K562 (cell line): ENCODE results near the gene TBATA. TPM values are rescaled to one million over a fixed set of nuclear protein-coding genes. Genes with fewer than 3 reads are reported as not detected.

Source experiments
- KAT7 ChIP-seq: sonication (generic); formaldehyde crosslinking; IDR thresholded peaks from 2 replicates; pipeline ENCODE4 v1.8.0; 2022; ENCODE audit warnings: missing genetic modification reagents, mild to moderate bottlenecking, borderline replicate concordance
- XRCC3 ChIP-seq: fragments of 450-650 bp; IDR thresholded peaks from 2 replicates; pipeline ENCODE4 v1.6.1; 2017; ENCODE audit warnings: mild to moderate bottlenecking, moderate library complexity
- ZNF134 ChIP-seq: fragments of 250-450 bp; sonication (Bioruptor Pico); conservative IDR thresholded peaks from 2 replicates; pipeline ENCODE4 v1.4.0; 2020
- polyA plus RNA-seq, 8 experiments: library from polyadenylated mRNA; depleted of rRNA in 4 of 8; stranded (reverse) in 5 of 8; unstranded in 3 of 8; fragments of >200 nt; fragmentation: Nextera tagmentation in 2 of 8; fragmentation: Illumina TruSeq in 1 of 8; extraction: Ambion mirVana in 2 of 8; extraction: Trizol in 1 of 8; gene quantifications; 2 replicates each; pipeline versions ENCODE4 v1.2.1 to v1.2.3, GENCODE V29; 2011 to 2014; ENCODE audit warnings: inconsistent platforms in 1 of 8, missing spikeins in 1 of 8
- total RNA-seq, 7 experiments: library from RNA; depleted of rRNA in 6 of 7; stranded (reverse); fragments of >200 nt in 6 of 7; fragmentation: Illumina TruSeq in 2 of 7; extraction: Trizol in 2 of 7; gene quantifications; 2 replicates each; pipeline versions ENCODE4 v1.2.1 to v1.2.3, GENCODE V29; 2011 to 2021; ENCODE audit warnings: low replicate concordance in 1 of 7
- TF ChIP-seq, protein P1 (sequence below), 2 experiments: fragments of 450-650 bp; formaldehyde crosslinking in 1 of 2; IDR thresholded peaks; 2 replicates each; pipeline versions ENCODE4 v1.4.0 to v1.6.1; 2014 to 2020; ENCODE audit warnings: mild to moderate bottlenecking in 2 of 2, borderline replicate concordance in 1 of 2, low read depth in 1 of 2

The TBATA gene
- total and polyA plus RNA-seq, 9 of the 15 experiments (the other 6 are each of a cell fraction or from before 2014, with no cell fraction given), result not detected

DNA sequence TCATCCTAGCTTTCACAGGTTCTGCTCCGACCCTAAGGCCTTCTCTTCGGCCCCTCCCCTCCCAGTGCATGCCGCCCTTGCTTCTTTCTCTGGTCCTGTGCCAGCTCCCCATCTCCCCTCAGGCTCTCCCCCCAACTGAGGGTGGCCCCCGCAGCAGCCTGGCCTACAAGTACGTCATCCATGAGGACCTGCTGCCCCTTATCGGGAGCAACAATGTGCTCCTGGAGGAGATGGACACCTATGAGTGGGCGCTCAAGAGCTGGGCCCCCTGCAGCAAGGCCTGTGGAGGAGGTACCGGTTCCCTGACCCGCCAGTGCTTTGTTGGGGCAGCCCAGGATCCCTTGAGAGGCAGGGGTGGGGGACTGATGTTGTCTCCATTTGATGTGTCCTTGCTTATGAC lies 33.8 kb downstream of the TBATA start (continued):
- TF ChIP-seq, protein P1, sequence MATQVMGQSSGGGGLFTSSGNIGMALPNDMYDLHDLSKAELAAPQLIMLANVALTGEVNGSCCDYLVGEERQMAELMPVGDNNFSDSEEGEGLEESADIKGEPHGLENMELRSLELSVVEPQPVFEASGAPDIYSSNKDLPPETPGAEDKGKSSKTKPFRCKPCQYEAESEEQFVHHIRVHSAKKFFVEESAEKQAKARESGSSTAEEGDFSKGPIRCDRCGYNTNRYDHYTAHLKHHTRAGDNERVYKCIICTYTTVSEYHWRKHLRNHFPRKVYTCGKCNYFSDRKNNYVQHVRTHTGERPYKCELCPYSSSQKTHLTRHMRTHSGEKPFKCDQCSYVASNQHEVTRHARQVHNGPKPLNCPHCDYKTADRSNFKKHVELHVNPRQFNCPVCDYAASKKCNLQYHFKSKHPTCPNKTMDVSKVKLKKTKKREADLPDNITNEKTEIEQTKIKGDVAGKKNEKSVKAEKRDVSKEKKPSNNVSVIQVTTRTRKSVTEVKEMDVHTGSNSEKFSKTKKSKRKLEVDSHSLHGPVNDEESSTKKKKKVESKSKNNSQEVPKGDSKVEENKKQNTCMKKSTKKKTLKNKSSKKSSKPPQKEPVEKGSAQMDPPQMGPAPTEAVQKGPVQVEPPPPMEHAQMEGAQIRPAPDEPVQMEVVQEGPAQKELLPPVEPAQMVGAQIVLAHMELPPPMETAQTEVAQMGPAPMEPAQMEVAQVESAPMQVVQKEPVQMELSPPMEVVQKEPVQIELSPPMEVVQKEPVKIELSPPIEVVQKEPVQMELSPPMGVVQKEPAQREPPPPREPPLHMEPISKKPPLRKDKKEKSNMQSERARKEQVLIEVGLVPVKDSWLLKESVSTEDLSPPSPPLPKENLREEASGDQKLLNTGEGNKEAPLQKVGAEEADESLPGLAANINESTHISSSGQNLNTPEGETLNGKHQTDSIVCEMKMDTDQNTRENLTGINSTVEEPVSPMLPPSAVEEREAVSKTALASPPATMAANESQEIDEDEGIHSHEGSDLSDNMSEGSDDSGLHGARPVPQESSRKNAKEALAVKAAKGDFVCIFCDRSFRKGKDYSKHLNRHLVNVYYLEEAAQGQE (IDR thresholded peaks at IDR 0.05; ENCODE audit: borderline replicate concordance), result no peak
- TF ChIP-seq, protein P1 (CRISPR knock-in tag; IDR thresholded peaks at IDR 0.05; ENCODE audit: low read depth), result no peak
- no peak for TF ChIP-seq ZNF134 (CRISPR knock-in tag)
- TF ChIP-seq KAT7 (CRISPR knock-in tag), result no peak
- no peak for TF ChIP-seq XRCC3
